OCI-LY1 (cell line): ENCODE data around the gene VEGFB.
A peak's percentile ranks its signal among the peaks of the same experiment; 100 is the strongest.

Experiments
- H2AFZ ChIP-seq: fragments of 200-600 bp; sonication (generic), shearing (Covaris generic); 2 replicates; pipeline ENCODE4 v1.6.0; 2014; ENCODE audit warnings: antibody characterized with exemption, mild to moderate bottlenecking, low read length
- H3F3A ChIP-seq: fragments of 200-600 bp; sonication (generic), shearing (Covaris generic); 2 replicates; pipeline ENCODE4 v1.6.0; 2014; ENCODE audit warnings: mild to moderate bottlenecking, antibody characterized with exemption, low read length, moderate library complexity; ENCODE audit not compliant: insufficient read depth
- H3K27ac ChIP-seq: fragments of 200-600 bp; sonication (generic); 2 replicates; pipeline ENCODE4 v1.5.1; 2014; ENCODE audit warnings: low read length, mixed run types, mild to moderate bottlenecking, low read depth; ENCODE audit not compliant: poor library complexity, severe bottlenecking
- H3K27me3 ChIP-seq: fragments of 200-600 bp; sonication (generic); 2 replicates; pipeline ENCODE4 v1.6.0; 2014; ENCODE audit warnings: antibody characterized with exemption, mild to moderate bottlenecking, low read length, moderate library complexity; ENCODE audit not compliant: insufficient read depth
- H3K36me3 ChIP-seq: fragments of 200-600 bp; sonication (generic); 2 replicates; pipeline ENCODE4 v1.6.1; 2014; ENCODE audit warnings: mild to moderate bottlenecking, antibody characterized with exemption, low read length, moderate library complexity, mixed read lengths; ENCODE audit not compliant: insufficient read depth
- H3K4me1 ChIP-seq: fragments of 200-600 bp; sonication (generic); 2 replicates; pipeline ENCODE4 v1.5.1; 2014; ENCODE audit warnings: mild to moderate bottlenecking, low read length, moderate library complexity; ENCODE audit not compliant: insufficient read depth, severe bottlenecking
- H3K4me2 ChIP-seq: fragments of 200-600 bp; sonication (generic), shearing (Covaris generic); 2 replicates; pipeline ENCODE4 v1.6.1; 2014; ENCODE audit warnings: low read length
- H3K4me3 ChIP-seq: fragments of 200-600 bp; sonication (generic); 2 replicates; pipeline ENCODE4 v1.5.1; 2014; ENCODE audit warnings: low read length, low read depth, mild to moderate bottlenecking, mixed read lengths; ENCODE audit not compliant: poor library complexity, severe bottlenecking
- H3K79me2 ChIP-seq: fragments of 200-600 bp; shearing (Covaris generic); 2 replicates; pipeline ENCODE4 v1.6.1; 2016; ENCODE audit warnings: mixed run types, low read length, mixed read lengths; ENCODE audit not compliant: insufficient read depth
- H3K9ac ChIP-seq: fragments of 200-600 bp; sonication (generic), shearing (Covaris generic); 2 replicates; pipeline ENCODE4 v1.6.1; 2014; ENCODE audit warnings: mild to moderate bottlenecking, low read length, mixed read lengths
- H3K9me2 ChIP-seq: fragments of 200-600 bp; sonication (generic), shearing (Covaris generic); 2 replicates; pipeline ENCODE4 v1.6.1; 2014; ENCODE audit warnings: low read depth, mild to moderate bottlenecking, low read length, mixed read lengths
- H3K9me3 ChIP-seq: fragments of 200-600 bp; shearing (Covaris generic); 2 replicates; pipeline ENCODE4 v1.6.1; 2014; ENCODE audit warnings: low read length, mixed read lengths
- H4K20me1 ChIP-seq: fragments of 200-600 bp; sonication (generic), shearing (Covaris generic); 2 replicates; pipeline ENCODE4 v1.6.0; 2016; ENCODE audit warnings: mild to moderate bottlenecking, low read length; ENCODE audit not compliant: insufficient read depth
- CTCF ChIP-seq: fragments of 200-600 bp; sonication (generic), shearing (Covaris generic); IDR thresholded peaks from 2 replicates; pipeline ENCODE4 v1.5.1; 2017; ENCODE audit warnings: mild to moderate bottlenecking, antibody characterized with exemption, low read length, moderate library complexity, mixed read lengths
- EZH2 ChIP-seq: fragments of 200-600 bp; sonication (generic), shearing (Covaris generic); IDR thresholded peaks from 2 replicates; pipeline ENCODE4 v1.8.0; 2017; ENCODE audit warnings: borderline replicate concordance, mixed run types, mild to moderate bottlenecking, antibody characterized with exemption, low read length, moderate library complexity, mixed read lengths

VEGFB gene

GRCh38 chr11:64249038-64249437 lies 14.7 kb downstream of the VEGFB start:
- Histone ChIP-seq H3K9me2 (no peaks in the 10 kb centered on the region), H3K79me2 (no peaks in the 10 kb centered on the region; the same call in 1 of the 2 replicates), H3K36me3 (peaks cover 9% of the 10 kb centered on the region; the same call in 1 of the 2 replicates), H3K4me2 (no peak overlapping the region), H3K9ac (no peak overlapping the region), H4K20me1 (no peaks in the 10 kb centered on the region), H3F3A (0 out of 2 replicates have a peak, but pooled peaks cover 3% of the 10 kb centered on the region), H3K9me3 (no peaks in the 10 kb centered on the region), H3K27ac (no peak overlapping the region), H3K4me1 (peaks cover 51% of the 10 kb centered on the region), H2AFZ (no peak overlapping the region), H3K4me3 (no peak overlapping the region), H3K27me3 (no peaks in the 10 kb centered on the region)
- TF ChIP-seq EZH2, result no peak
- no peak for TF ChIP-seq CTCF

GRCh38 chr11:64249563-64250414 lies 15.4 kb downstream of the VEGFB start:
- Histone ChIP-seq H3K9me2 (no peaks in the 10 kb centered on the region), H3K79me2 (no peaks in the 10 kb centered on the region; the same call in 1 of the 2 replicates), H4K20me1 (no peaks in the 10 kb centered on the region), H2AFZ (no peak overlapping the region), H3K27ac (no peak overlapping the region), H3K4me2 (no peak overlapping the region), H3K9ac (no peak overlapping the region), H3K9me3 (no peaks in the 10 kb centered on the region), H3K36me3 (peaks cover 9% of the 10 kb centered on the region; the same call in 1 of the 2 replicates), H3K27me3 (no peaks in the 10 kb centered on the region), H3K4me1 (peaks cover 46% of the 10 kb centered on the region), H3F3A (0 out of 2 replicates have a peak, but pooled peaks cover 3% of the 10 kb centered on the region), H3K4me3 (no peak overlapping the region)
- TF ChIP-seq CTCF (no peak), EZH2 (no peak)

GRCh38 chr11:64250415-64251015 lies 16.1 kb downstream of the VEGFB start:
- H3K4me1 ChIP-seq, result peaks cover 39% of the 10 kb centered on the region
- H3K9me3 ChIP-seq, result no peaks in the 10 kb centered on the region
- H3K27ac ChIP-seq, result no peak overlapping the region
- peak overlapping the region; percentile 93 for H3K4me2 ChIP-seq
- no peaks in the 10 kb centered on the region for H4K20me1 ChIP-seq
- H3K9ac ChIP-seq, result peak overlapping the region; percentile 71
- no peaks in the 10 kb centered on the region; the same call in 1 of the 2 replicates for H3K79me2 ChIP-seq
- 0 out of 2 replicates have a peak, but pooled peaks cover 3% of the 10 kb centered on the region for H3F3A ChIP-seq
- no peaks in the 10 kb centered on the region for H3K9me2 ChIP-seq
- no peak overlapping the region for H2AFZ ChIP-seq
- peak overlapping the region; percentile 71 for H3K4me3 ChIP-seq
- no peaks in the 10 kb centered on the region for H3K27me3 ChIP-seq
- 0 out of 2 replicates have a peak, but pooled peaks cover 7% of the 10 kb centered on the region for H3K36me3 ChIP-seq
- TF ChIP-seq EZH2, result no peak
- no peak for TF ChIP-seq CTCF
